PC-9 (cell line): ENCODE measurements around the gene SNTN. TPM values are rescaled to one million over a fixed set of nuclear protein-coding genes. Genes with fewer than 3 reads are reported as not detected.
A peak's percentile ranks its signal among the peaks of the same experiment; 100 is the strongest.

Experiments
- BruUV-seq: library from RNA; stranded (reverse); fragments of 400-500 nt; replicated peaks from 2 replicates; lab custom pipeline; 2021; lab: Mats Ljungman, UMichigan
- CTCF ChIA-PET: fragments of 300-600 bp; sonication (Branson Sonifier 250); formaldehyde crosslinking; loops from one replicate; lab custom pipeline; 2022; ENCODE audit warnings: antibody characterized with exemption; lab: Charles Lee
- POLR2A ChIA-PET: fragments of 300-600 bp; sonication (Branson Sonifier 250); formaldehyde crosslinking; loops from one replicate; lab custom pipeline; 2022; ENCODE audit warnings: antibody characterized with exemption; ENCODE audit not compliant: unreplicated experiment; lab: Charles Lee
- DNase-seq, 2 experiments: peaks; one replicate each; pipeline versions ENCODE4 v3.0.0 to v3.0.0-alpha.2; 2015 to 2022; ENCODE audit warnings: mixed read lengths in 1 of 2
- H2AFZ ChIP-seq: fragments of 200-600 bp; sonication (generic); 2 replicates; pipeline ENCODE4 v1.8.1; 2017; ENCODE audit warnings: antibody characterized with exemption
- H3F3A ChIP-seq: fragments of 200-600 bp; sonication (generic); 2 replicates; pipeline ENCODE4 v1.8.1; 2017; ENCODE audit warnings: antibody characterized with exemption, mild to moderate bottlenecking, low read depth; ENCODE audit not compliant: insufficient read depth
- H3K27ac ChIP-seq: fragments of 200-600 bp; sonication (generic); 2 replicates; pipeline ENCODE4 v1.6.1; 2016; ENCODE audit warnings: mixed run types
- H3K27me3 ChIP-seq: fragments of 200-600 bp; sonication (generic); 2 replicates; pipeline ENCODE4 v1.6.1; 2016; ENCODE audit warnings: low read depth, mixed run types; ENCODE audit not compliant: insufficient read depth
- H3K36me3 ChIP-seq: fragments of 200-600 bp; sonication (generic); 2 replicates; pipeline ENCODE4 v1.6.1; 2016; ENCODE audit warnings: low read depth, mixed run types
- H3K4me1 ChIP-seq: fragments of 200-600 bp; sonication (generic); replicated peaks from 2 replicates; pipeline ENCODE4 v1.6.1; 2016; ENCODE audit warnings: mixed run types; ENCODE audit not compliant: insufficient read depth
- H3K4me2 ChIP-seq: fragments of 200-600 bp; sonication (generic); 2 replicates; pipeline ENCODE4 v1.6.1; 2017; ENCODE audit warnings: mixed run types
- H3K4me3 ChIP-seq: fragments of 200-600 bp; sonication (generic); 2 replicates; pipeline ENCODE4 v1.6.1; 2016; ENCODE audit warnings: mixed run types
- H3K79me2 ChIP-seq: fragments of 200-600 bp; sonication (generic); 2 replicates; pipeline ENCODE4 v1.6.1; 2017; ENCODE audit warnings: low read depth, mixed run types
- H3K9me2 ChIP-seq: fragments of 200-600 bp; sonication (generic); 2 replicates; pipeline ENCODE4 v1.8.1; 2017; ENCODE audit warnings: mild to moderate bottlenecking; ENCODE audit not compliant: insufficient read depth
- H3K9me3 ChIP-seq: fragments of 200-600 bp; sonication (generic); 2 replicates; pipeline ENCODE4 v1.8.1; 2016; ENCODE audit warnings: low read depth; ENCODE audit not compliant: insufficient read depth
- H4K20me1 ChIP-seq: fragments of 200-600 bp; sonication (generic); 2 replicates; pipeline ENCODE4 v1.8.1; 2017; ENCODE audit not compliant: insufficient read depth
- EZH2 ChIP-seq: fragments of 200-600 bp; sonication (generic); IDR thresholded peaks from 2 replicates; pipeline ENCODE4 v1.8.0; 2017; ENCODE audit warnings: antibody characterized with exemption, low read depth
- intact Hi-C: fragments of 100-400 bp; cut with micrococcal nuclease; formaldehyde crosslinking; loops from one replicate; pipeline ENCODE4 v1.10.0; 2022; ENCODE audit not compliant: unreplicated experiment
- total RNA-seq: library from RNA; stranded (reverse); gene quantifications from 2 replicates; pipeline ENCODE4 v1.2.3, GENCODE V29; 2021
- TF ChIP-seq, protein P1 (sequence below): fragments of 200-600 bp; sonication (generic); conservative IDR thresholded peaks from 2 replicates; pipeline ENCODE4 v1.6.1; 2017; ENCODE audit warnings: mixed run types, antibody characterized with exemption, mild to moderate bottlenecking, moderate library complexity

The SNTN gene
- total RNA-seq, 1 experiment from 2014 or later: not detected

DNA sequence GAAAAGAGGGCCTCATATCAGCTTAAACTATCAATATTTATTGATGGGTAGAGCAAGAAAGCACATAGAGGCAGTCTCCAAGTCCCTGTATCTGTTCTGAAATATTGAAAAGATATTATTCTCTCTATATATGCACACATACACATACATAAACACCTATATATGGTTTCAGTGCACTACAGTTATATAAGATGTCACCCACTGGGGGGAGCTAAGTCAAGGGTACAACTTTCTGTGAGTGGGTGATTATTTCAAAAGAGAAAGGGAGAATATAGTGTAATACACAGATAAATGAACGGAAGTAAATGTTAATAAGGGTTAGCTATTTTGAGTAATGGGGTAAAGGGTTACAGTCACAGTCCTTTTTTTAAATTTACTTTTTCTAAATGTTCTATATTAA is 8.8 kb downstream of the SNTN start:
- Histone ChIP-seq H3K9me2 (no peaks in the 10 kb centered on the region), H3K9me3 (no peaks in the 10 kb centered on the region), H3K79me2 (no peaks in the 10 kb centered on the region), H3K27ac (no peak overlapping the region), H3K4me1 (no peaks in the 10 kb centered on the region), H2AFZ (no peak overlapping the region), H3F3A (no peaks in the 10 kb centered on the region), H3K27me3 (no peaks in the 10 kb centered on the region), H3K36me3 (no peaks in the 10 kb centered on the region), H3K4me3 (no peak overlapping the region), H3K4me2 (no peak overlapping the region), H4K20me1 (no peaks in the 10 kb centered on the region)
- no peak for DNase-seq
- ChIA-PET CTCF (no interaction called here), POLR2A (no interaction called here)
- intact Hi-C loops: no loop called here
- TF ChIP-seq, protein P1, sequence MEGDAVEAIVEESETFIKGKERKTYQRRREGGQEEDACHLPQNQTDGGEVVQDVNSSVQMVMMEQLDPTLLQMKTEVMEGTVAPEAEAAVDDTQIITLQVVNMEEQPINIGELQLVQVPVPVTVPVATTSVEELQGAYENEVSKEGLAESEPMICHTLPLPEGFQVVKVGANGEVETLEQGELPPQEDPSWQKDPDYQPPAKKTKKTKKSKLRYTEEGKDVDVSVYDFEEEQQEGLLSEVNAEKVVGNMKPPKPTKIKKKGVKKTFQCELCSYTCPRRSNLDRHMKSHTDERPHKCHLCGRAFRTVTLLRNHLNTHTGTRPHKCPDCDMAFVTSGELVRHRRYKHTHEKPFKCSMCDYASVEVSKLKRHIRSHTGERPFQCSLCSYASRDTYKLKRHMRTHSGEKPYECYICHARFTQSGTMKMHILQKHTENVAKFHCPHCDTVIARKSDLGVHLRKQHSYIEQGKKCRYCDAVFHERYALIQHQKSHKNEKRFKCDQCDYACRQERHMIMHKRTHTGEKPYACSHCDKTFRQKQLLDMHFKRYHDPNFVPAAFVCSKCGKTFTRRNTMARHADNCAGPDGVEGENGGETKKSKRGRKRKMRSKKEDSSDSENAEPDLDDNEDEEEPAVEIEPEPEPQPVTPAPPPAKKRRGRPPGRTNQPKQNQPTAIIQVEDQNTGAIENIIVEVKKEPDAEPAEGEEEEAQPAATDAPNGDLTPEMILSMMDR: no peak; the same call in 1 of the 2 replicates
- TF ChIP-seq EZH2: no peak
- BruUV-seq: no TSS peak

DNA sequence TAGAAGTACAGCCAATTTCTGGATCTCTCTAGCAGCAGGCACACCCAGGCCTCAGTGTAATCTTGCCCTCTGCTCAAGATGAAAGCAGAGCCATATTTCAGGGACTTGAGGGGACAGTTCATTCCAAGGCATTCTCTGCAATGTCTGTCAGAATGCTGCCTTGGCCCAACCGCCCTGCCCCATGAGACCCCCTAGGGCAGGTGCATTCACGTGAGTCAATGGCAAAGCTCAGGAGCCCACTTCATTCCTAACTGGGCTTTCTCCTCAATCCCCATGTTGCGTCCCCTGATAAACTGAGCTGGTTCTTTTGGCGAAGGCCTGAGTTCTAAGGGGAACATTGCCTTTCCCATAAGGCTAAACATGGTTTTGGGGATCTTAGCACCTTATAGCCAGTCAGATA is 9.5 kb downstream of the SNTN start:
- Histone ChIP-seq H3F3A (no peaks in the 10 kb centered on the region), H3K4me1 (no peaks in the 10 kb centered on the region), H3K9me3 (no peaks in the 10 kb centered on the region), H3K4me2 (no peak overlapping the region), H3K9me2 (no peaks in the 10 kb centered on the region), H2AFZ (no peak overlapping the region), H4K20me1 (no peaks in the 10 kb centered on the region), H3K79me2 (no peaks in the 10 kb centered on the region), H3K36me3 (no peaks in the 10 kb centered on the region), H3K27me3 (no peaks in the 10 kb centered on the region), H3K4me3 (no peak overlapping the region), H3K27ac (no peak overlapping the region)
- TF ChIP-seq, protein P1: no peak
- TF ChIP-seq EZH2: no peak
- intact Hi-C loops: no loop called here
- POLR2A ChIA-PET: no interaction called here
- CTCF ChIA-PET: no interaction called here
- no TSS peak for BruUV-seq
- DNase-seq: no peak

DNA sequence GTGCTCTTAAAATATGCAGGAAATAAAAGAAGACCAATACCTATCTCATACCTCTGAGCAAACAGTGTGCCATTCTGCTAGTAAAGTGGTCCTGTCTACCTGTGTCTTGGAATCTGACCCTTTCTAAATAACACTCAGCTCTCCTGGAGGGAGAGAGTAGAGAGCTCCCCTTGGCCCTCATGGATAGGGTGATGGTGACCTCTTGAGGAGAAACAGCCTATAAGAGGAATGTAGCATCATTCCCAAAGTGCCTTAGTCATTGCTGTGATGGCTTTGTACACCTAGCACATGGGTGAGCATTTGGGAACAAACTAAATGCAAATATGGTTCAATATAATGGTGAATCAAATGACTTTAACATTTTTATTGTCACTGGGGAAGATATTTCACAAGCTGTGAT is 10.0 kb downstream of the SNTN start:
- no peaks in the 10 kb centered on the region for H3K4me1 ChIP-seq
- no peak overlapping the region for H3K27ac ChIP-seq
- no peak overlapping the region for H3K4me2 ChIP-seq
- no peak overlapping the region for H3K4me3 ChIP-seq
- POLR2A ChIA-PET: no interaction called here
- H3K9me3 ChIP-seq: no peaks in the 10 kb centered on the region
- H3K27me3 ChIP-seq: no peaks in the 10 kb centered on the region
- no peaks in the 10 kb centered on the region for H3F3A ChIP-seq
- H2AFZ ChIP-seq: no peak overlapping the region
- no peaks in the 10 kb centered on the region for H3K79me2 ChIP-seq
- H4K20me1 ChIP-seq: no peaks in the 10 kb centered on the region
- CTCF ChIA-PET: no interaction called here
- no peak for DNase-seq
- intact Hi-C loops: no loop called here
- H3K36me3 ChIP-seq: no peaks in the 10 kb centered on the region
- no peak for TF ChIP-seq EZH2
- TF ChIP-seq, protein P1: 0 out of 2 replicates have a peak, but pooled peaks have one; percentile 14
- H3K9me2 ChIP-seq: no peaks in the 10 kb centered on the region
- BruUV-seq: no TSS peak
